IPS-18c (cell line): ENCODE measurements around the gene TAX1BP1.
"Not testable (repeated sequence)": the region's sequence is repeated elsewhere in the genome, so short reads cannot be mapped to it uniquely, and the experiment has no call there.

ENCODE experiments used
- H3K4me3 ChIP-seq: 2 replicates; pipeline ENCODE4 v1.7.0; 2013; ENCODE audit warnings: low read depth, mild to moderate bottlenecking, low read length, moderate library complexity; ENCODE audit not compliant: insufficient read depth
- H3K9me3 ChIP-seq: one replicate; pipeline ENCODE4 v1.6.1; 2013; ENCODE audit warnings: mild to moderate bottlenecking, low read length, moderate library complexity; ENCODE audit not compliant: control insufficient read depth, insufficient read depth

Gene TAX1BP1

DNA sequence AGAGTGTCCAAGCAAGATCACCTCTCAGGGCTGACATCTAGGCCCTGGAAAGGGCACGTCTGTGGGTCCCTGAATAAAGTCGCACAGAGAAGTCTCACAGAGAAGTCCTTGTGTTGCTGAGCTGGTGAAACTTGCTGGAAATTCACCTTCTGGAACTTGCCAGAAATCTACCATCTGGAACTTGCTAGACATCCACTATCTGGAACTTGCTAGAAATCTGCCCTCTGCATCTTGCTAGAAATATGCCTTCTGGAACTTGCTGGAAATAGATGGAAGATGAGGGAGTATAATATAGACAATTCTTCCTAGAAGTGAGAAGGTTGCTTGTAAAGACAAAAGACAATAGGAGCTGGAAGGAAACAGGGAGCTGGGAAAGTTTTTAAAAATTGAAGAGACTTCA, 5.4 kb upstream of the TAX1BP1 start:
- Histone ChIP-seq H3K4me3 (no peak overlapping the region), H3K9me3 (no peaks in the 10 kb centered on the region)

GRCh38 chr7:27735165-27735564, 4.8 kb upstream of the TAX1BP1 start:
- Histone ChIP-seq H3K9me3 (no peaks in the 10 kb centered on the region), H3K4me3 (no peak overlapping the region)

GRCh38 chr7:27735831-27736230, 4.1 kb upstream of the TAX1BP1 start:
- Histone ChIP-seq H3K4me3 (no peak overlapping the region), H3K9me3 (no peaks in the 10 kb centered on the region)

DNA sequence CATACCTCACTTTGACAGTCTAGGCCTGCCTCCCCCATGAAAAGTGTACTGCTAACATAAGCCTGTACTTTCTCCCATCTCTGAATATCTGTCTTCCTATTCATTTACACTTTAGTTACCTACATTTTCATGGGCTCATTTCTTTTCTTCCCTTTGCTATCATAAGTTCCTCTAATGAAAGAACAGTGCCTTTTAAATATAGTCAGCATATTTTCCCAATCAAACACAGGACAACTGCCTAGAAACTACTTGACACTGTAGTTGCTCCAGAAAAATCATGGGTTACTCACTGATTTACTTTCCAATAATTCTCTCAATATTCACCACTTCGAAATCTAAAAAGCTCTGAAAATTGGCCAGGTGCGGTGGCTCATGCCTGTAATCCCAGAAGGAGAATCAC, 2.8 kb upstream of the TAX1BP1 start:
- no peak overlapping the region for H3K4me3 ChIP-seq
- H3K9me3 ChIP-seq, result no peaks in the 10 kb centered on the region

- no peak overlapping the region for H3K4me3 ChIP-seq
- H3K9me3 ChIP-seq, result no peaks in the 10 kb centered on the region
These were observed 2.3 kb upstream of the TAX1BP1 start for GRCh38 chr7:27737616-27738015.

- H3K4me3 ChIP-seq, result peak overlapping the region; percentile 100
- no peaks in the 10 kb centered on the region for H3K9me3 ChIP-seq
These were observed 557 bp upstream of the TAX1BP1 start for GRCh38 chr7:27739301-27739908.

DNA sequence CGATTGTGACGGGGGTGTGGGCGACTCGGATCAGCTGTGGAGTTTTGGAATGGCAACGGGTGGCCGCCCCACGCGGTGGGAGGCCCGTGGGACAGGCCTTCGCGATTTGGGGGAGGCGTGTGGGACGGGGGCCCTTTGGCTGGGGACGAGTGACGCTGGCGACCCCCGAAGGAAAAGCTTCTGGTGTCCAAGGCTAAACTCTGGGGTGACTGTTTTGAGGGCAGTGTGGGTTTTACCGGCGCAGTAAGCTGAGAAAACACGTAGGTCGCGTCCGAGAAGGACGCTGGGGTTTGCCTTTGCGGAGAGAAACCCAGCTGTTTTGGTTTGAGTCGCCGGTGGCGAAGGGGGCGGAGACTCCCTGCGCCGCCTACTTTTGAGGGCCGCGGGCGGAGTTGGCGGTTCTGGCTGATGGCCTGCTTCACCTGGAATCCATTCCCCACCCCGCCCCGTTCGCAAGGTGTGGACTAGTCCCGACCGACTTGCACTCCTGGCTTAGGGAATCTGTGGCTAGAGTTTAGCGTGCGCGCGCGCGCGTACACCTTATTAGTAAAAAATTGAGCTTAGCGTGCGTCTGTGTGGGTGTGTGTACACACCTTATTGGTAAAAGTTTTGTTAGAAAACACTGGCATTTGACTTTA, 606 bp downstream of the TAX1BP1 start:
- no peaks in the 10 kb centered on the region for H3K9me3 ChIP-seq
- peak overlapping the region; percentile 100 for H3K4me3 ChIP-seq

DNA sequence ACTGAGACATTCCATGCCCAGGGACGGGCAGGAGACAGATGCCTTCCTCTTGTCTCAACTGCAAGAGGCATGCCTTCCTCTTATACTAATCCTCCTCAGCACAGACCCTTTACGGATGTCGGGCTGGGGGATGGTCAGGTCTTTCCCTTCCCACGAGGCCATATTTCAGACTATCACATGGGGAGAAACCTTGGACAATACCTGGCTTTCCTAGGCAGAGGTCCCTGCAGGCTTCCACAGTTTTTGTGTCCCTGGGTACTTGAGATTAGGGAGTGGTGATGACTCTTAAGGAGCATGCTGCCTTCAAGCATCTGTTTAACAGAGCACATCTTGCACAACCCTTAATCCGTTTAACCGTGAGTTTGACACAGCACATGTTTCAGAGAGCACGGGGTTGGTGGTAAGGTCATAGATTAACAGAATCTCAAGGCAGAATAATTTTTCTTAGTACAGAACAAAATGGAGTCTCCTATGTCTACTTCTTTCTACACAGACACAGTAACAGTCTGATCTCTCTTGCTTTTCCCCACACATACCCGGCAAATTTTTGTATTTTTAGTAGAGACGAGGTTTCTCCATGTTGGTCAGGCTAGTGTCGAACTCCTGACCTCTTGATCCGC, 2.2 kb downstream of the TAX1BP1 start:
- not testable (repeated sequence) for H3K4me3 ChIP-seq, H3K9me3 ChIP-seq

DNA sequence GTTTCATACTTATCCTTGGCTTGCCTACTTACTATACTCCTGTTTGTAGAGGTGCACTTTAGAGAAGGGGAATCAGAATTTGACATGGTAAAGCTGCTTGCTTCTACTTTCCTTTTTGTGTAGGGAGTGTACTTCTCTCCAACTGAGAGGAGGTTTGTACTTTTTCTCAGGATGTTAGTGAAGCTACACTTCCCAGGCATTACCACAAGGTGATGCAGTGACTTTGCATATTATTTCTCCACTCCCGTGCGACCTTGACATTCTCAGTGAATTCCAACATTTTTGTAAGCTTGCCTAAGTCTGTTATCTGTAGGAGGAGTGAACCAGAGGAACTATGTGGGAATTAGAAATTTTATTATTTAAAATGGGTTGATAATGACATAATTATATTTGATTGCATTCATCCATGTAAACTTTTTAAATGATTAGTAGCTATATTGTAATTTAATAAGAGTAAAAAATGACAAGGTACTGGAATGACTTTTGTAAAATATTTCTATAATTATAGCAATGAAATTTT, 5.2 kb downstream of the TAX1BP1 start:
- Histone ChIP-seq H3K9me3 (no peaks in the 10 kb centered on the region), H3K4me3 (no peak overlapping the region)

- no peak overlapping the region for H3K4me3 ChIP-seq
- H3K9me3 ChIP-seq, result no peaks in the 10 kb centered on the region
These were observed 6.5 kb downstream of the TAX1BP1 start for GRCh38 chr7:27746486-27746885.

GRCh38 chr7:27746978-27747377, 7.0 kb downstream of the TAX1BP1 start:
- H3K4me3 ChIP-seq, result no peak overlapping the region
- H3K9me3 ChIP-seq, result no peaks in the 10 kb centered on the region

DNA sequence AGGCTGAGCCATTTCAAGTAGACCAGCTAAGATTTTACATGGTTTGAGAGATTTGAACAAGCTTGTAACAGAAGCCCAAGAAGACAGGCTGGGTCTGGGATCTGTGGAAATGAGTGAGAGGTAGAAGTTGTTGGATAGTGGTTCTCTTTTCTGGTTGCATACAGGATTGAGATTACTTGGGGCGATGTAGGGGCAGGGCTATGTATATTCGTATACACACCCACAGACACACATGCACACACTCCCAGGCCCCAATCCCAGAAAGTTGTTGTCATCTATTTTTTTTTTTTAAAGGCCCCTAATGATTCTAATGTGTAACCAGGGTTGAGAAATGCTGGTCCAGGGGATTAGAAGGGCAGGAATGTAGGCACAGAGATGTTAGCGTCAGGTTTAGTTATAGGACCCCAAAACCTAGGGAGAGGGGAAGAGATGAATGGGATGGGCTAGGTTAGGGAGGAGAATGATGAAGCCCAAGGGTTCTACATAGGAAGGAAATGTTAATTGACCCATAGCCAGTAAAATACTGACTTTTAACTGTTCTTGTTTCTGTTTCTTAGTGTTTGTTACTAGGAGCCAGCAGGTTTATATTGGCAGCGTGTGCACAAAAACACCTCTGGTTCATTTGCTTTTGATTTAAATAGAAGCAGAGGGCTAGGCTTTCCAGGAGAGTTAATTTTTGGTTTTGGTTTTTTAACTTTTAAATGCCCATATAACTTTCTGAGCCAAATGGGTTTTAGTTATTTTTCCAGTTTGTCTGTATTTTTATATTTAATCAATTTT, 7.8 kb downstream of the TAX1BP1 start:
- H3K4me3 ChIP-seq, result no peak overlapping the region
- no peaks in the 10 kb centered on the region for H3K9me3 ChIP-seq

- H3K4me3 ChIP-seq, result no peak overlapping the region
- no peaks in the 10 kb centered on the region for H3K9me3 ChIP-seq
These were observed 10.4 kb downstream of the TAX1BP1 start for GRCh38 chr7:27750316-27750715.

DNA sequence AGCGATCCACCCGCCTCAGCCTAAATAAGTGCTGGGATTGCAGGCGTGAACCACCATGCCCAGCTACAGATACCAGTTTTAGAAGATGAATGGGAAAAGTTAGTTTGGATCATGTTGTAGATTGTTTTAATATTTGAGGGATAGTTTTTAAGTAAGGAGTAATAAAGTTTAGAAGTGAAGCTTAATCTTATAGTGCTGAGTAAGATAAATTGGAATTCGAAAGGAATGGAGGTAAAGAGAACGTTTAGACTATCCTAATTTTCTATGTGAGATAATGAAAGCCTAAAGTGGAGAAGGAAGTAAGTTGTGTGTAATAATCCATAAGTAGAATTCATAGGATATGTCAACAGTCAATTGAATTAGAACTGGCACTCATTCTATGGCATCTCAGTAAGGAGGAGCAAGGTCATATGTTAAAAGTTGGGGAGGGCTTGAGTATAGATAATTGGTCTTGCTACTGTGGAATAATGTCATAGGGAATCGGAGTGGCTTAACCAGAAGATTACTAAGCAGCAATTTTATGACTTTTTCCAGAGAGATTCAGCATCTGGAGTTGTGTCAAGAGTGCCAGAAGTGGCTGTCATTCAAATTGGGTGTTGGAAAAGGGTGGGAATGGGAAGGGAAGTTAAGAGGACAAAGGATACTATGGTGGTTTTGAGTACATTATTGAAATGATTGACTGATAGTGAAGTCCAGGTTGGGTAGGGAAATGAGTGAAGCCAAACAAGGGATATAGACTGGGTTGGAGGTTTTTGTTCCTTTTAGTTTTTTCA, 12.1 kb downstream of the TAX1BP1 start:
- Histone ChIP-seq H3K9me3 (no peaks in the 10 kb centered on the region), H3K4me3 (no peak overlapping the region)

DNA sequence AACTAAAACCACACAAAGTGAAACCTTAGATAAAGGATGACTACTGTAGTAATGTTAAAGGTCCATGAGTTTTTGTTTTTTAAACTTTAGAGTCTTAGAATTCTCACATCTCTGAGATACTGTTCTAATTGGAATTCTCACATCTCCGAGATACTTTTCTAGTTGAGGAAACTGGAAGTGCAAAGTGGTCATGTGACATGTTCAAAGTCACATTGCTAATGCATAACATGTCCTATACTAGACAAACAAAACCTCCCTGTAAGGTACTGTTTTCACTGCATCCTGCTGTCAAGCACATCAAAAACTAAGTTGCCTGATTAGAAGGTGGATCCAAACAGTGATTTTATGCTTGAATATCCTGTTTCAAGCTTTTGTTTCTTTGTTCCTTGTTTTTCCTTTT, 13.9 kb downstream of the TAX1BP1 start:
- no peak overlapping the region for H3K4me3 ChIP-seq
- H3K9me3 ChIP-seq, result no peaks in the 10 kb centered on the region

DNA sequence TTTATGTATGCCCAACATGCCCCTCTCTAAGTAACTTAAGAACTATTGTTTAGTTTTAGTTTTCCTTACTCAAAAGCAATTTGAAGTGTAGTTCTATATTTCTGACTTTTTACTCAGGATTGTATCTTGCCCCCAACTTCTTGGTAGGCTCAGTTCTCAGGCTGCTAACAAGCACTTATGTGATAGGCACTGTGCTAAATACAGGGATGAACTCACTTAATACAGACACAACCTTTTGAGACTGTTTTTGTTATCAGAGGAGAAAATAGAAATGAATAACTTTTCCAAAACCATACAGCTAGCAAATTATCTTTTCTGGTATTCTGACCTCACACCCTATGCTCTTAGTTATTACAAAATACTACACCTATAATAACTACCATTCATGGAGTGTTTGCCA, 16.3 kb downstream of the TAX1BP1 start:
- no peaks in the 10 kb centered on the region for H3K9me3 ChIP-seq
- H3K4me3 ChIP-seq, result no peak overlapping the region

DNA sequence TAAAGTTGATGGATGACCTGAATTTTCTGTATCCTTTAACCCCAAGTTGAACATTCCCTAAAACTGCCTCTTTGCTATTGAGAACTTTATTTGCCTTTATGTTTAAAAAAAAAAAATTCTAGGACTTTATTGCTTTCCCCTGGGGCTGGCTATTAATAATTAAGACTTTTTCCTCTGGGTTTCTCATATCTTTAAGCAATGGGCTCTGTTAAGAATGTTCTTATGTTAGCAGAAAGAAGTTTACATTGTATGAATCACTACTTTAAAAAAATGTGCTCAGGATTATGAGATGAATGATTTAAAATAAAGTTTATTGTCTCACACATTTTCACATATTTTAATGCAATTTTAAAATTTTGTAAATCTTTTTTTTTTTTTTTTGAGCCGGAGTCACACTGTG, 19.5 kb downstream of the TAX1BP1 start:
- no peak overlapping the region for H3K4me3 ChIP-seq

More for the DNA sequence above, 19.5 kb downstream of the TAX1BP1 start:
- H3K9me3 ChIP-seq, result no peaks in the 10 kb centered on the region
